HUES64 (cell line): ENCODE results near the gene RRAS.
"Not testable (repeated sequence)": the region's sequence is repeated elsewhere in the genome, so short reads cannot be mapped to it uniquely, and the experiment has no call there.

Source experiments
- H3K27ac ChIP-seq: 2 replicates; pipeline ENCODE4 v1.7.0; 2013; ENCODE audit warnings: low read depth, low read length, inconsistent platforms
- H3K27me3 ChIP-seq: 2 replicates; pipeline ENCODE4 v1.6.1; 2013; ENCODE audit warnings: mild to moderate bottlenecking, low read length; ENCODE audit not compliant: insufficient read depth
- H3K36me3 ChIP-seq: 2 replicates; pipeline ENCODE4 v1.6.1; 2013; ENCODE audit warnings: mild to moderate bottlenecking, low read length; ENCODE audit not compliant: insufficient read depth
- H3K4me1 ChIP-seq: 2 replicates; pipeline ENCODE4 v1.6.1; 2013; ENCODE audit warnings: mild to moderate bottlenecking, low read length, moderate library complexity; ENCODE audit not compliant: insufficient read depth
- H3K4me3 ChIP-seq: 2 replicates; pipeline ENCODE4 v1.5.1; 2013; ENCODE audit warnings: mild to moderate bottlenecking, low read length, moderate library complexity
- H3K9ac ChIP-seq: 2 replicates; pipeline ENCODE4 v1.6.1; 2013; ENCODE audit warnings: mild to moderate bottlenecking, low read depth, low read length
- H3K9me3 ChIP-seq: 2 replicates; pipeline ENCODE4 v1.6.1; 2013; ENCODE audit warnings: low read depth, low read length; ENCODE audit not compliant: insufficient read depth
- WGBS: fragments of 150-250, 120-280 bp; methylation state at CpG from one replicate; pipeline ENCODE4 v1.1.7; 2013; ENCODE audit warnings: missing lambda C conversion rate; 5-methylcytosine and 5-hydroxymethylcytosine counted together

Gene RRAS

GRCh38 chr19:49617860-49618259 is 22.1 kb downstream of the RRAS start:
- H3K36me3 ChIP-seq, result peaks cover 82% of the 10 kb centered on the region
- 98% methylated on average over 13 of the region's 13 CpGs for WGBS
- H3K4me1 ChIP-seq, H3K4me3 ChIP-seq, H3K27me3 ChIP-seq, H3K27ac ChIP-seq, H3K9ac ChIP-seq, H3K9me3 ChIP-seq: not testable (repeated sequence)

- 95% methylated on average over 6 of the region's 7 CpGs for WGBS
- Histone ChIP-seq H3K9me3 (no peaks in the 10 kb centered on the region), H3K27ac (no peak overlapping the region), H3K27me3 (no peaks in the 10 kb centered on the region), H3K36me3 (peaks cover 85% of the 10 kb centered on the region), H3K4me1 (no peaks in the 10 kb centered on the region), H3K9ac (no peak overlapping the region), H3K4me3 (no peak overlapping the region)
Measured at GRCh38 chr19:49616945-49617344, 23.0 kb downstream of the RRAS start.

GRCh38 chr19:49616532-49616931 is 23.4 kb downstream of the RRAS start:
- H3K36me3 ChIP-seq, result peaks cover 81% of the 10 kb centered on the region

GRCh38 chr19:49615861-49616260 is 24.1 kb downstream of the RRAS start:
- 96% methylated on average over 23 of the region's 23 CpGs for WGBS
- H3K4me3 ChIP-seq, result no peak overlapping the region
- H3K27me3 ChIP-seq, result no peaks in the 10 kb centered on the region
- no peak overlapping the region for H3K27ac ChIP-seq
- H3K9me3 ChIP-seq, result no peaks in the 10 kb centered on the region
- no peaks in the 10 kb centered on the region for H3K4me1 ChIP-seq
- H3K9ac ChIP-seq, result no peak overlapping the region
- H3K36me3 ChIP-seq, result peaks cover 82% of the 10 kb centered on the region

More at GRCh38 chr19:49616532-49616931, 23.4 kb downstream of the RRAS start:
- no peak overlapping the region for H3K9ac ChIP-seq
- no peaks in the 10 kb centered on the region for H3K27me3 ChIP-seq
- H3K4me1 ChIP-seq, result no peaks in the 10 kb centered on the region
- H3K9me3 ChIP-seq, result no peaks in the 10 kb centered on the region
- no peak overlapping the region for H3K27ac ChIP-seq
- WGBS, result 95% methylated on average over 7 of the region's 7 CpGs
- H3K4me3 ChIP-seq, result no peak overlapping the region

DNA sequence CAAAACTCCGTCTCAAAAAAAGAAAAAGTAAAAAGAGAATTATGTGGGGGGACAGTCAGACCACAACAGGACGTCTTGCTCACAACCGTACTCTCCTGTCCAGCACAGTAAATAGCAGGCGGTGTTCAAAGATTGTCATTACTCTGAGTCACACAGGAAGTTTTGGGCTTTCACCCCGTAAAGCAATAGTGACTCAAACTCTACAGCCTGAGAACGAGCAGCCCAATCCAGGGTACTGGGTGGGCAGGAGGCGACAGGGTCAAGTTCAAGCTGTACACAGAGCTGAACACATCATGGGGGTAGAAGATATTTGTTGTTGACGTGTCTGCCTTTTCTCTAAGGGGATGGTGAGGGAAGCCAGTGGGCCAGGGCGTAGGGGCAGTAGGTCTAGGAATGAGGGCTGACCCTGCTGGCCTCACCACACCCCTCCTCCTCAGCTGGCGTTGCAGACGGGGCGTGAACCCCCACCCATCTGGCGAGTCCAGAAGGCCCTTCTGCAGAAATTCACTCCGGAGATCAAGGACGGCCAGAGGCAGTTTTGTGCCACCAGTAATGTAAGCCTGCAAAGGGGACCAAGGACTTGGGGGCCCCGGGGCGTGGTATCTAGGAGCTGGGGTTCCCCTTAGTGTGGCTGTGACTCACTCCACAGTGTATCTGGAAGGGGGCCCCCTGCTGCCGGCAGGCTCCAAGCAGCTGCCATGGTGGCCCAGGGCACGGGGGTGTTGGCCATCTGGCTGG is 25.7 kb downstream of the RRAS start:
- Histone ChIP-seq H3K27me3 (no peaks in the 10 kb centered on the region), H3K4me3 (no peak overlapping the region), H3K27ac (no peak overlapping the region), H3K36me3 (peaks cover 82% of the 10 kb centered on the region), H3K9ac (no peak overlapping the region), H3K4me1 (no peaks in the 10 kb centered on the region), H3K9me3 (no peaks in the 10 kb centered on the region)
- whole genome bisulfite sequencing, result 95% methylated on average over 19 of the region's 19 CpGs

DNA sequence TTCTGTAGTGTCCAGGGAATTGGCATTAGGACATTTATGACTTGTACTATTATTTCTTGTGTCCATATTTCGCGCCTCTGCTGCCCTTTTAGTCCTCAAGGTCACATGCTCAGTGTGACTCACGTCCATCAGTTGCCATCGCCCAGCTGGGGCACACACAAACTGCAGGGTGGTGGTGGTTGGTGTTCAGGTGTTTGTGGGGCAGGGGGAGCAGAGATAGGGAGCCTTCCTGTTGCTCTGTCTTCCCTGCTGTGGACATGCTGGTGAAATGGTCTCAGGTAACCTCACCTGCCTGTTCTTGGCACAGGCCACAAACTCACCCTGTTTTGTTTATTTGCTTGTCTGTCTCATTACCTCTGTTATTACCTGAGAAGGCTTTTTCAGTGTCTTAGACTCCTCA is 26.6 kb downstream of the RRAS start:
- Histone ChIP-seq H3K27ac (no peak overlapping the region), H3K4me1 (no peaks in the 10 kb centered on the region), H3K9me3 (no peaks in the 10 kb centered on the region), H3K9ac (no peak overlapping the region), H3K27me3 (no peaks in the 10 kb centered on the region), H3K4me3 (no peak overlapping the region), H3K36me3 (peaks cover 83% of the 10 kb centered on the region)
- 96% methylated on average over 4 of the region's 4 CpGs for WGBS

GRCh38 chr19:49609499-49610092 is 30.3 kb downstream of the RRAS start:
- WGBS, result 96% methylated on average over 12 of the region's 12 CpGs
- Histone ChIP-seq H3K9ac (no peak overlapping the region), H3K4me3 (no peak overlapping the region), H3K27me3 (no peaks in the 10 kb centered on the region), H3K9me3 (no peaks in the 10 kb centered on the region), H3K4me1 (no peaks in the 10 kb centered on the region), H3K36me3 (peaks cover 79% of the 10 kb centered on the region), H3K27ac (no peak overlapping the region)

DNA sequence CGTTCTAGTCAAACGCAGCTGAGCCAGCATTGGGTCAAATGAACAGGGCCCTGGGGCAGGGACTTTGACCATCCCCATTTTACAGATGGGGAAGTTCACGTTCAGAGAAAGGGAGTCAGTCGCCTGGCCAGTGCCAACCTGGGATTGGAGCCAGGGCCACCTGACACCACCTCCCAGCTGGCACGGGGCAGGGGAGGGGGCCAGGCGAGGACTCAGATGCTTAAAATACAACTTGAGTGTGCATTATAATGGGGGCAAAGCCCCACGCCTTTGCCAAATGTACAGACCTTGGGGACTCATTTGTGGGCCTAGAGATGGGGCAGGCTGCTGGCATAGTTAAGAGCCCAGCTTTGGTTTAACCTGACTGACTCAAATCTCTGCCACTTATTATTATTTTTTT is 34.3 kb downstream of the RRAS start:
- H3K36me3 ChIP-seq, result peaks cover 88% of the 10 kb centered on the region
- no peaks in the 10 kb centered on the region for H3K4me1 ChIP-seq
- no peaks in the 10 kb centered on the region for H3K27me3 ChIP-seq
- no peak overlapping the region for H3K27ac ChIP-seq
- H3K9me3 ChIP-seq, result no peaks in the 10 kb centered on the region
- H3K9ac ChIP-seq, result no peak overlapping the region
- 97% methylated on average over 7 of the region's 7 CpGs for WGBS
- no peak overlapping the region for H3K4me3 ChIP-seq

- Histone ChIP-seq H3K4me1 (no peaks in the 10 kb centered on the region), H3K9ac (no peak overlapping the region), H3K9me3 (no peaks in the 10 kb centered on the region), H3K27ac (no peak overlapping the region), H3K36me3 (peaks cover 90% of the 10 kb centered on the region), H3K4me3 (no peak overlapping the region), H3K27me3 (no peaks in the 10 kb centered on the region)
- WGBS, result 94% methylated on average over 2 of the region's 2 CpGs
Measured at GRCh38 chr19:49602806-49603205, 37.1 kb downstream of the RRAS start.

DNA sequence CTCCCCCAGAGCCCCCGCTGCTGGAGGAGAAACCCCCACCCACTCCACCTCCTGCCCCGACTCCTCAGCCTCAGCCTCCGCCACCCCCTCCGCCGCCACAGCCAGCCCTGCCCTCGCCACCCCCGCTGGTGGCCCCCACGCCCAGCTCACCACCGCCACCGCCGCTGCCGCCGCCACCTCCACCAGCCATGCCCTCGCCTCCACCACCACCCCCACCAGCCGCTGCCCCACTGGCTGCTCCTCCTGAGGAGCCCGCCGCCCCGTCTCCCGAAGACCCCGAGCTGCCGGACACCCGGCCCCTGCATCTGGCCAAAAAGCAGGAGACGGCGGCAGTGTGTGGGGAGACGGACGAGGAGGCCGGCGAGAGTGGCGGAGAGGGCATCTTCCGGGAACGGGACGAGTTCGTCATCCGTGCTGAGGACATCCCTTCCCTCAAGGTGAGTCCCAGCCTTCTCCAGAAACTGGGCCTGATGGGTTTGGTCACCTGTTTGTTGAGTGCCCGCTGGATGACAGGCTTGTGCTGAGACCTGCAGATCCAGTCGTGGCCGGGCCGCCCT is 38.4 kb downstream of the RRAS start:
- WGBS, result 94% methylated on average over 38 of the region's 38 CpGs
- H3K36me3 ChIP-seq, result peaks cover 89% of the 10 kb centered on the region

GRCh38 chr19:49599378-49600295 is 40.3 kb downstream of the RRAS start:
- Histone ChIP-seq H3K4me1 (no peaks in the 10 kb centered on the region), H3K9me3 (no peaks in the 10 kb centered on the region), H3K27ac (no peak overlapping the region), H3K36me3 (peaks cover 85% of the 10 kb centered on the region), H3K9ac (no peak overlapping the region), H3K4me3 (no peak overlapping the region), H3K27me3 (no peaks in the 10 kb centered on the region)
- WGBS, result 95% methylated on average over 26 of the region's 26 CpGs

More for the DNA sequence above, 38.4 kb downstream of the RRAS start:
- H3K4me1 ChIP-seq, result no peaks in the 10 kb centered on the region
- no peak overlapping the region for H3K9ac ChIP-seq
- no peak overlapping the region for H3K27ac ChIP-seq
- no peaks in the 10 kb centered on the region for H3K27me3 ChIP-seq
- H3K4me3 ChIP-seq, result no peak overlapping the region
- H3K9me3 ChIP-seq, result no peaks in the 10 kb centered on the region
